GM12872 (cell line): ENCODE data around the gene SCD5.

Source experiments
- TF ChIP-seq, protein P1 (sequence below): IDR thresholded peaks from 3 replicates; pipeline ENCODE4 v1.5.1; 2011; ENCODE audit warnings: low read depth, mild to moderate bottlenecking, low read length, moderate library complexity; ENCODE audit not compliant: insufficient read depth

SCD5 gene

GRCh38 chr4:82588771-82589270, 209.8 kb downstream of the SCD5 start:
- TF ChIP-seq, protein P1, sequence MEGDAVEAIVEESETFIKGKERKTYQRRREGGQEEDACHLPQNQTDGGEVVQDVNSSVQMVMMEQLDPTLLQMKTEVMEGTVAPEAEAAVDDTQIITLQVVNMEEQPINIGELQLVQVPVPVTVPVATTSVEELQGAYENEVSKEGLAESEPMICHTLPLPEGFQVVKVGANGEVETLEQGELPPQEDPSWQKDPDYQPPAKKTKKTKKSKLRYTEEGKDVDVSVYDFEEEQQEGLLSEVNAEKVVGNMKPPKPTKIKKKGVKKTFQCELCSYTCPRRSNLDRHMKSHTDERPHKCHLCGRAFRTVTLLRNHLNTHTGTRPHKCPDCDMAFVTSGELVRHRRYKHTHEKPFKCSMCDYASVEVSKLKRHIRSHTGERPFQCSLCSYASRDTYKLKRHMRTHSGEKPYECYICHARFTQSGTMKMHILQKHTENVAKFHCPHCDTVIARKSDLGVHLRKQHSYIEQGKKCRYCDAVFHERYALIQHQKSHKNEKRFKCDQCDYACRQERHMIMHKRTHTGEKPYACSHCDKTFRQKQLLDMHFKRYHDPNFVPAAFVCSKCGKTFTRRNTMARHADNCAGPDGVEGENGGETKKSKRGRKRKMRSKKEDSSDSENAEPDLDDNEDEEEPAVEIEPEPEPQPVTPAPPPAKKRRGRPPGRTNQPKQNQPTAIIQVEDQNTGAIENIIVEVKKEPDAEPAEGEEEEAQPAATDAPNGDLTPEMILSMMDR = no peak

DNA sequence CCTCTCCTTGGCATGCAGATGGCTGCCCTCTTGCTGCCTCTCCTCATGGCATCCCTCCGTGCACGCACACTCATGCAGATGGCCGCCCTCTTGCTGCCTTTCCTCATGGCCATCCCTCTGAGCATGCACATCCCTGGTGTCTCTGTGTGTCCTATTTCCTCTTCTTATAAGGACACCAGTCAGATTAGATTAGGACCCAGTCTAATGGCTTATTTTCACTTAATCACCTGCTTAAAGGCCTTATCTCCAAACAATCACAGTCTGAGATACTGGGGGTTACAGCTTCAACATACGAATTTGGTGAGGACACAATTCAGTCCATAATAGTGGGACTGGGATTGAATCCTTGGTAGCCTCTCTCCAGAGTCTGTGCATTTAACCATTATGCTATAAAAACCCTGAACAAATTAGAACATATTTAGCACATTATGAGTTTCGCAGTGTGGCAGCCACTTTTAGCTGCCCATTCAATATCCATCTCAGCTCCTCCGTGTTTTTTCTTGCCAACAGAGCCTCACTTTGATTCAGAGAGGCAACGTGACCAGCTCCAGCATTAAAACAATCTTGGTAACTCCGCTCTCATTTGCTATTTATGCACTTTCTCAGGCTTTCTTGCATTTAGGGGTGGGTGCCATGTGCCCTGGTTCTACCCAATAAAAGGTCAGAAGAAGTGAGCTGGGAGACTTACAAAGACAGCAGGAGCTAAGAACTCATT, 210.6 kb downstream of the SCD5 start:
- TF ChIP-seq, protein P1 = no peak

DNA sequence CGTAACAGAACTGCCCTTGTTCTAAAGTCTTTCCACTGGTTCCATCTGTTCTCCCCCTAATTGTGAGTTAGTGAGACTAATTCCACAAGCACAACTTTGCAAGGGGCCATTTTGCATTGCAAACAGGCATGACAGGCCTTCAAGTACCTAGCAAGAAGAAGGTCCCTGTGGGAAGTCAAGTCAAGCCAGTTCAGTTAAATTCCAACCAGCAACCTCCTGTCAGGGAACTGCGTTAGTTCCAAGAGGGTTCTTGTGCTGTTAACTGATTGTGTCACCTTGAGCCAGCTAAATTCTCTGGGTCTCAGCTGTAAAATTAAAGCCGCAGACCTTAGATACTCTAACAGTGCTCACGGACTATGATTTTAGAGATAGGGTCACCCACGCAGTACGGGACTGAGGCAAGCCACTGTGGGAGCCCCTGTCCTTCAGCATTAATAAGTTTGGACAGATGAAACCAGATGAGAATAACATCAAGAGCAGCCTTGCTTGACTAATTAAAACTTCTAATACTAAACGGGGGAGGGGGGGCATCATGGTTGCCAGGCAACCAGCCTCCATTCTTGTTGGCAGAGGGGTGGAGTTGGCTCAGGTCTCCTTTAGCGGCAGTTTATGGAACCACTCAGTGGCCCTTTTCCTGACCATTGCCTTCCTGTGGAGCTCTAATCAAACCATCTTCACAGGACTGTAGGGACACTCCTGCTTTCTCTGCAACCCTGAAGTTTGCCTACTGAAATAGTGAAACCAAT, 212.7 kb downstream of the SCD5 start:
- TF ChIP-seq, protein P1 = no peak

- TF ChIP-seq, protein P1 = no peak
Observed at GRCh38 chr4:82584931-82585330, 213.7 kb downstream of the SCD5 start.

DNA sequence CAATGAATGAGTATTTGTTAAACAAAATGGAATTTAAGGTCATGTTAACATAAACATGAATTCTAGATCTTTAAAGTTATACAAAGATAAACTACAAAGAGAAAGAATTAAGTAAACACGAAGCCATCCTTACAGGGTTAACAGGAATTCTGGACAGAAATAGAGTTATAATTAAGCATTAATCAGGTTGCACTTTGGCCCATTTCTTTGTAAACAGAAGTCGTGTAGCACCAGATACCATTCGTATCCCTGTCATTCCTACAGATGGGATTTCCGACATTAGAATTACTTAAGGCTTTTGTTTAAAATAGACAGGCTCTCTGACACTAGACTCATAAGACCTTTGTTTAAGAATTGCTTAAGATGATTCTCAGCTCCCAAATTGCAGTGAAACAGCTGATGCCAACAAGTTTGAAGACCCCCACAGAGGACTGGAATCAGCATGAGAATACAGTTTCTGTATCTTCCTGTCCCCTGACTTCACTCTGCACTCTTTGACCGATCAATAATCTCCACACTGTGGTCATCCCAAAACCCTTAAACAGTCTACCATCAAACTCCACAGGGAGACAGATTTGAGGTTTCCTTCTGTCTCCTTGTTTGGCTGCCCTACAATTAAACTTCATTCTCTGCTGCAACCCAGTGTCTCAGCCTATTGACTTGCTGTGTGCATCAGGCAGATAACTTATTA, 214.6 kb downstream of the SCD5 start:
- TF ChIP-seq, protein P1 = no peak

DNA sequence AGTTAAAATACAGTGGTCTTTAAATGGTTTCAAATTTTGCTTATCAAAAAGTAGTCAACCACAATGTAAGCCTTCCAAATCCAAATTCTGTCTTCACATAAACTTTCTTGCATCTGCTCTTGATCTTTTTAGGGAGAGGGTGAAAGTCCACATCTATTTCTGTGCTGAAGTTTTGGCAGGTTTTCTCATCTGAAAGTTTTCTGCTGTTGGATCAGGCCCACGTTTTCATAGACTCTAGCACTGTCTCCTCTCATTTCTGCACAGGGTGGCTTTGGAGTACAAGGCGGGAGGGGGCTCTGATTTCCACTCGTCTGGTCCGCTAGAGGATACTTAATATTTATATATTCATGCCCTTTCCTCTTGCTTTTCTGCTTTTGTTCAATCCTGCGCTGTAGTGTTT, 218.7 kb downstream of the SCD5 start:
- TF ChIP-seq, protein P1 = no peak
